Measurements from ENCODE around the gene TRIM14.

Gene TRIM14

GRCh38 chr9:98144631-98145030 is 25.6 kb upstream of the TRIM14 start:
- no peaks in the 10 kb centered on the region for H3K36me3 Mint-ChIP-seq (ENCODE audit: low read depth)
- no peak for DNase-seq
- peaks cover 11% of the 10 kb centered on the region for H3K27me3 Mint-ChIP-seq (ENCODE audit: low read depth, poor library complexity)
- no peak overlapping the region for H3K4me3 Mint-ChIP-seq
- no peak overlapping the region for H3K27ac Mint-ChIP-seq
- TF ChIP-seq CTCF (IDR thresholded peaks at IDR 0.05): no peak
- H3K9me3 Mint-ChIP-seq: no peaks in the 10 kb centered on the region
- peaks cover 24% of the 10 kb centered on the region for H3K4me1 Mint-ChIP-seq

- Mint-ChIP-seq H3K27ac (no peak overlapping the region), H3K27me3 (ENCODE audit: low read depth, poor library complexity) (peaks cover 11% of the 10 kb centered on the region), H3K9me3 (no peaks in the 10 kb centered on the region), H3K4me1 (peaks cover 24% of the 10 kb centered on the region), H3K36me3 (ENCODE audit: low read depth) (no peaks in the 10 kb centered on the region), H3K4me3 (no peak overlapping the region)
- DNase-seq: no peak
- no peak for TF ChIP-seq CTCF (IDR thresholded peaks at IDR 0.05)
Observed at GRCh38 chr9:98144076-98144475, 25.1 kb upstream of the TRIM14 start.

- DNase-seq: no peak
- Mint-ChIP-seq H3K4me3 (no peak overlapping the region), H3K4me1 (peaks cover 24% of the 10 kb centered on the region), H3K27ac (no peak overlapping the region), H3K27me3 (ENCODE audit: low read depth, poor library complexity) (peaks cover 11% of the 10 kb centered on the region), H3K36me3 (ENCODE audit: low read depth) (no peaks in the 10 kb centered on the region), H3K9me3 (no peaks in the 10 kb centered on the region)
- TF ChIP-seq CTCF (IDR thresholded peaks at IDR 0.05): no peak
Observed at GRCh38 chr9:98142925-98143481, 24.0 kb upstream of the TRIM14 start.

- H3K27ac Mint-ChIP-seq: no peak overlapping the region
Observed at GRCh38 chr9:98142182-98142907, 23.3 kb upstream of the TRIM14 start.

GRCh38 chr9:98140503-98140902 is 21.5 kb upstream of the TRIM14 start:
- TF ChIP-seq CTCF (IDR thresholded peaks at IDR 0.05): no peak
- Mint-ChIP-seq H3K9me3 (no peaks in the 10 kb centered on the region), H3K27ac (no peak overlapping the region), H3K27me3 (ENCODE audit: low read depth, poor library complexity) (peaks cover 13% of the 10 kb centered on the region), H3K4me1 (peaks cover 13% of the 10 kb centered on the region), H3K36me3 (ENCODE audit: low read depth) (no peaks in the 10 kb centered on the region), H3K4me3 (no peak overlapping the region)
- no peak for DNase-seq

More at GRCh38 chr9:98142182-98142907, 23.3 kb upstream of the TRIM14 start:
- TF ChIP-seq CTCF (IDR thresholded peaks at IDR 0.05): no peak
- no peak overlapping the region for H3K4me3 Mint-ChIP-seq
- peaks cover 24% of the 10 kb centered on the region for H3K4me1 Mint-ChIP-seq
- H3K27me3 Mint-ChIP-seq (ENCODE audit: low read depth, poor library complexity): peaks cover 11% of the 10 kb centered on the region
- H3K36me3 Mint-ChIP-seq (ENCODE audit: low read depth): no peaks in the 10 kb centered on the region
- no peaks in the 10 kb centered on the region for H3K9me3 Mint-ChIP-seq
- no peak for DNase-seq

GRCh38 chr9:98136489-98136888 is 17.5 kb upstream of the TRIM14 start:
- Mint-ChIP-seq H3K27me3 (ENCODE audit: low read depth, poor library complexity) (peaks cover 10% of the 10 kb centered on the region), H3K4me1 (peaks cover 5% of the 10 kb centered on the region), H3K9me3 (no peaks in the 10 kb centered on the region), H3K4me3 (no peak overlapping the region), H3K36me3 (ENCODE audit: low read depth) (no peaks in the 10 kb centered on the region), H3K27ac (no peak overlapping the region)
- DNase-seq: no peak
- no peak for TF ChIP-seq CTCF (IDR thresholded peaks at IDR 0.05)
